GM19395 (cell line): ENCODE results near the gene SMU1.

ENCODE experiments used
- ATAC-seq: cut with Tn5 transposase; IDR thresholded peaks from one replicate; pipeline ENCODE4 v1.9.1; 2021; ENCODE audit warnings: mild to moderate bottlenecking, moderate library complexity; ENCODE audit not compliant: unreplicated experiment

SMU1 gene

DNA sequence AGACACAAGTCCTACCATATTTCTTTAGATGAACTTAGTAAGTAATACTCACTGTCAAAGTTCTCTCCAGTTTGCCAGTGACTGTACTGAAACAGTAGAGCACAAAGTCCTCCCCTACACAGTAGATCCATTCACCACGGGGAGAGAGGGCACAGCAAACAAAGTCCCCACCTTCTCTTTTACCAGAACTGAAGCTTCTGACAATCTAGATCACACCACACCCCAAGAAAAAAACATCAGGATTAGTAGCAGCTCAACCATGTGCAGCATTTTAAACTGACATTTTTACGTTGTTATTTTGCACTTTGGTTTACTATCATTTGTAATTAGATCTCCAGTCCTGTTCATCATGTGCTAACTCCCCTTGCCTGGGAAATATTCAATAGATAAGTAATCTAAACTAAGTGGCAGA, 28.4 kb downstream of the SMU1 start:
- ATAC-seq, result no peak

DNA sequence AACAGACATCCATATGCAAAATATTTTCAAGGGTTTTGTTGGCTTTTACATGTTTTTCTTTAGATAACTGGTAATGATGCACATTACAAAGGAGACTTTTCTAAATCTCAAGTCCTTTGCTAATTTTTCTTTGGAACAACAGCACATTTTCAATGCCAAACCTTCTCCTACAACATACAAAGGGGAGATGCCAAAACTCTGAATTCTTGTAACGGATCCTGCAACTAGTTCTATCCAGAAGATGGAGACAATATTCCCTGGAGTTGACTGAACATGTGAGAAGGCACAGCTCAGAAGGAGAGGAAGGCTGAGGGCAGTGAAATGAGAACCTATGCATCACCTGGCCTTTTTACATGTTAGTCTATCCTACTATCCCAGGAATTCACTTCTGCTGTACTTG, 30.4 kb downstream of the SMU1 start:
- no peak for ATAC-seq

DNA sequence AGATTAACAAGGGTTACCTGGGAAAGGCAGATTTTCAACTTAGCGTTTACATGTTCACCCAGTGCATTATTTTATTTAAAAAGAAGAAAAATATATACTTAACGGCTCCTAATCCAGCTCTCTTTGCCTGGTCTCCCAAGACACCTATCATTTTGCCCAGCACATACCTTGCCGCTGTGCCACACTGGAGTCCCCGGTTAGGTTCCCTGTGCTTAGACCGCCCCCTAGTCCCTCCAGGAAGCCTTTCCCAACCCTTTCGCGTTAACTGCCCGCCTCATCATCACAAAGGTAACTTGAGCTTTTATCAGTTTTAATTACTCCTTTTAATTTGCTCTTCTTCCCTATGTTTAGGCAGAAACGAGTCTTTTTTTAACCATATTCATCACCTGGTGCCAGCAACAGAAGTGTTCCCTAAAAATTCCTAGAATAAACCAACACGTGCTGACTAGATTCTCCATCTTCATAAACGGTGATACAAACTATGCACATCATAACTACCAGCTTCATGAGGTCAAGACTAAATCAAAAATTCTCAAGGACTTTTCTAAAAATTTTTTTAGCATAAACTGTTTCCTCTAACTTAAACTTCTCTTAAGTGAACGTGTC, 31.7 kb downstream of the SMU1 start:
- ATAC-seq, result peak; percentile 13

DNA sequence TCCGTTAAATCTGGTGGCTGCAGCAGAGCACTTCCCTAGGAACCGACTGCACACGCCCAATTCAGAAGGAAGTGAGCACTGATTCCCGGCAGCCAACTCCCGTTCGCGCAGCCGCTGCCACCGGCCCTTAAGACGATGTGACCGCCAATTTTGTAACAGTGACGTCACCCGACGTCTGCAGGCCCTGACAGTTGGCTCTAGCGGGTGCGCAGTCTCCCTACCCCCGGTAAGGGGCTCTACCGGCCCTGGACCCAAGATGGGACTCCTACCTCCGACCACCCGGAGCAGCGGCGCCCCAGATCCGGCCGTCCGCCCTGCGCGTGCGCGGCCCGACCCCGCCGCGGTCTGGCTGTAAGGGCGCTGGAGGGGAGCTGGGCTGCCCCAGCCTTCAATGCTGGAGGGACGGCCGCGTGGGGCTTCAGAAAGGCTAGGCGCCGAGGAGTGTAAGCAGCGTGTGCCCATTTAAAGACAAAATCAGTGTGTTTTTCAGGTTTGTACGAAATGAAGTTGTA, 32.3 kb downstream of the SMU1 start:
- peak; percentile 86 for ATAC-seq

DNA sequence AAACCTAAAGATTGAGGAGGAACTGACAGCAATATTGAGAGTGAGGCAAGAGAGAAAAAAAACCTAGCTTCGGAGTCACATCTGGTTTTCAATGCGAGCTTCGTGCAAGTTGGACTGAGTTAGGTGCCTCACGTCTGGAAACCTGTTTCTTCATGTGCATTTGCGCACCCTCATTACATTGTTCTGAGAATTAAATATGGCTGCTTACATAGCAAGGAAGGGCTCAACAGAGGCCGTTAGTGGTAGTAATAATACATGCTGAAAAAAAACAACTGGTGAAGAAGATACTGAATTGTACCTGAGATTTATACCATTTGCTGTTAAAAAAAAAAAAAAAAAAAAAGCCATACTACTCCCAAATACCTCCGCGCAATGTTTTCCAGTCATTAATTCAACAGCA, 32.8 kb downstream of the SMU1 start:
- peak; percentile 8 for ATAC-seq

DNA sequence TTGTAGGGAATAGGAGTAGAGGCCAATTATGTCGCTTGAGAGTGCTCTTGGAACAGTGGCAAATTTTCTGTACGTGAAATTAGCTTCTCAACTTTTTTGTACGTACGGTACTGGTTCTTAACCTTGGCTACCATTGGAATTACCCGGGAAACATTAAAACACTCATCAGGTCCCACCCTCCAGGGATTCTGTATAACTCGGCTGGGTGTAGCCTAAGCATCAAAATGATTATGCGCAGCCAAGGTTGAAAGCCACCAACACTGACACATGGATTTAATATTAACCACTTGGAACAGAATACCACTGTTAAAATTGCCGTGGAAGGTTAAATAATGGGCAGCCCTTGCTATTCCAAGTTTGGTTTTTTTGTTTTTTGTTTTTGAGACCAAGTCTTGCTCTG, 34.0 kb downstream of the SMU1 start:
- ATAC-seq, result no peak

DNA sequence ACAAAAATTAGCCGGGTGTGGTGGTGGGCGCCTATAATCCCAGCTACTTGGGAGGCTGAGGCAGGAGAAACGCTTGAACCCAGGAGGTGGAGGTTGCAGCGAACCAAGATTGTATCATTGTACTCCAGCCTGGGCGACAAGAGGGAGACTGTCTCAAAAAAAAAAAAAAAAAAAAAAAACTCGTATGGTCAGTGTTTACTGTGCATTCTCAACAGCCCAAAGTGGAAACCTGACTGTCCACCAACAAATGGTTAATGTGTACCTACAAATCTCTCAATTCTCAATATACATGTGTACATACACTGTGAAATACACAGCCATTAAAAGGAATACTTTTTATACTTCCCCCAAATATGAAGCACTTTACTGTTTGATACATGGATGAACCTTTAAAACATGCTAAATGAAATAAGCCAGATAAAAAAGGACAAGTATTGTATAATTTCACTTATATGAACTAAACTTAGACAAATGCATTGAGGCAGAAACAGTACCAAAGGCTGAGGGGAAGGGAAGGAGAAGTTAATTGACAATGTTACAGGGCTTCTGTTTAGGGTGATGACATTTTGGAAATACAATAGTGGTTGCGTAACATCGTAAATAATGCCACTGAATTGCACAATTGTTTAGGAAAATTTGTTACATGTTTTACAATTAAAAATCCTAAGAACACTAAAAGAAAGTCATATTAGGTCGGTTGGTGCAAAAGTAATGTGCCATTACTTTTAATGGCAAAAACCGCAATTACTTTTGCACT, 34.9 kb downstream of the SMU1 start:
- ATAC-seq, result no peak

DNA sequence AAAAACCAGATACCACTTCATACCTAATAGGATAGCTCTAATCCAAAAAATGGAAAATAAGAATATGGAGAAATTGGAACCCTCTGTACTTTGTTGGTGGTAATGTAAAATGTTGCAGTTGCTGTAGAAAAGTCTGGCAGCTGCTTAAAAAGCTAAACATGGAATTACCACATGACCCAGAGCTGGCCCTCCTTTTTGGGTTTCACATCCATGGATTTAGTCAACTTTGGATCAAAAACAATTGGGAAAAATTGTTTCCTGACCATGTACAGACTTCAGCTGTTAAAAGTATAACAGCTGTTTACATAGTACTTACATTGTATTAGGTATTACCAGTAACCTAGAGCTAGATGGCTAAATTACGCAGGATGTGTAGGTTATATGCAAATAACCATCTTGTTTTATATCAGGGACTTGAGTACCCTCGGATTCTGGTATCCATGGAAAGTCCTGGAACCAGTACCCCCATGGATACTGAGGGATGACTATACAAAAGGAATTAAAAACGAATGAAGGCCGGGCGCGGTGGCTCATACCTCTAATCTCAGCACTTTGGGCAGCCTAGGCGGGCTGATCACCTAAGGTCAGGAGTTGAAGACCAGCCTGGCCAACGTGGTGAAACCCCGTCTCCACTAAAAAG, 35.6 kb downstream of the SMU1 start:
- ATAC-seq, result no peak

DNA sequence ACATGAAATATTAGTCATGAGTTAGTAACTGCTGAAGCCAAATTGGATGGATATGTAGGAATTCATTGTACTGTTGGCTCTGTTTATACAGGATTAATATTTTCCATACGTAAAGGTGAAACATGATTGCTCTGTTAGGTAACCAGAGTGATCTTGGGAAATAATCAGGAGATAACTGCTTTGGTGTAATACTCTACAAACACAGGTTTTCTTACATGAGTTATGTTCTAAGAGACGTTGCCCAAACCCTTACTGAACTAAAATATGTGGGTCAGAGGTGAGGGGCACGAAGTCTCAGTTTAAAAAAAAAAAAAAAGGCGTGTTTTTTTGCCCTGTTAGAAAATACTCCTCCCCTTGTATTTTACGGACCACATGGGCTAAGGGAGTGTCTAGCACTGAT, 43.6 kb downstream of the SMU1 start:
- no peak for ATAC-seq

DNA sequence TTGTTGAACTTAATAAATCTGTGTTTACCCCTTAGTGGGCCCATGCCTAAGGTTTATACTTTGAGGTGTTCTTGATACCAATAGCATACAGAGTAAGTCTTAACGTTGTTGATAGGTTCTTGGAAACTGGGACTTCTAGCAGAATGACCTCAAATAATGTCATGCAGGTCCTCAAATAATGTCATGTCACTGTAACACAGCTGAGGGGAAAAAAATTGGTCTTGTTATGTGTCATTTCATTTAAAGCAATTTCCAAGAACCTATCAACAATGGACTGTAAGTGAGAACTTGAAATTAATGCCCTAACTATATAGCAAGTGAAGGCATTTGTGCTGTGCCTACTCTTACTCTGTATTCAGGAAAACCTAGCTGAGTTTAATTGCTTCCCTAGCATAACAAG, 44.2 kb downstream of the SMU1 start:
- no peak for ATAC-seq

DNA sequence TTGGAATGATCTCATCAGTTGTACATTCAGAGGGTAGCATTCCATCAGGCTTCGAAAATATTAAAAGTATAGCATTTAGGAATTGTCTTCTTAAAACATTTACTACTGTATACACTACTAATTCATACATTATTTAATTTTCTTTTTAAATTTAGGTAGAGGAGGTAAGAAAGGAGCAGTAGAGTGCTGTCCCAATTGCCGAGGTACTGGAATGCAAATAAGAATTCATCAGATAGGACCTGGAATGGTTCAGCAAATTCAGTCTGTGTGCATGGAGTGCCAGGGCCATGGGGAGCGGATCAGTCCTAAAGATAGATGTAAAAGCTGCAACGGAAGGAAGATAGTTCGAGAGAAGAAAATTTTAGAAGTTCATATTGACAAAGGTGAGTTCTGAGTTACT, 46.2 kb downstream of the SMU1 start:
- no peak for ATAC-seq

DNA sequence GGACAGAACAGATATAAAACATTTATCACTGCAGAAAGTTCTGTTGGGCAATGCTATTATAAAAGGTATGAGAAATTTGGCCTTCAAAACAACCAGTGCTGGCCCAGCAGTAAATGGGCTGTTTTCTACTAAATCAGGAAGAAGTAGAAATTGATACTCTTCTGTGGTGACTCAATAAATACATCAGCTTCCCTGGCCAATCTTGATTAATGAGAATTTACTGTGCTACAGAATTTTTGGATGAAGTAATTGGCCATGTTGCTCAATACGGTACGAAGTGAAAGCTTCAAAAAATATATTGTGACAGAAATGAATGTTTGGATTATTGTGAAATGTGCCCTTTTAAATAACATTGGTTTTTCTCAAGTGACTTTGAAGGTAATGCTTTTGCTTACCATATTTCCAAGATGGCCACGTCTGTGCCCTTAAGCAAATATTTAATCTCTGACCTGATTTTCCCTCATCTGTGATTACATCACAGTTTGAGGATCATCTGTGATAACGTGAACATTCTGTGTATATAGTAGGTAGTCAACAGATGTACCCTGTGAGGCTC, 47.2 kb downstream of the SMU1 start:
- ATAC-seq, result no peak

DNA sequence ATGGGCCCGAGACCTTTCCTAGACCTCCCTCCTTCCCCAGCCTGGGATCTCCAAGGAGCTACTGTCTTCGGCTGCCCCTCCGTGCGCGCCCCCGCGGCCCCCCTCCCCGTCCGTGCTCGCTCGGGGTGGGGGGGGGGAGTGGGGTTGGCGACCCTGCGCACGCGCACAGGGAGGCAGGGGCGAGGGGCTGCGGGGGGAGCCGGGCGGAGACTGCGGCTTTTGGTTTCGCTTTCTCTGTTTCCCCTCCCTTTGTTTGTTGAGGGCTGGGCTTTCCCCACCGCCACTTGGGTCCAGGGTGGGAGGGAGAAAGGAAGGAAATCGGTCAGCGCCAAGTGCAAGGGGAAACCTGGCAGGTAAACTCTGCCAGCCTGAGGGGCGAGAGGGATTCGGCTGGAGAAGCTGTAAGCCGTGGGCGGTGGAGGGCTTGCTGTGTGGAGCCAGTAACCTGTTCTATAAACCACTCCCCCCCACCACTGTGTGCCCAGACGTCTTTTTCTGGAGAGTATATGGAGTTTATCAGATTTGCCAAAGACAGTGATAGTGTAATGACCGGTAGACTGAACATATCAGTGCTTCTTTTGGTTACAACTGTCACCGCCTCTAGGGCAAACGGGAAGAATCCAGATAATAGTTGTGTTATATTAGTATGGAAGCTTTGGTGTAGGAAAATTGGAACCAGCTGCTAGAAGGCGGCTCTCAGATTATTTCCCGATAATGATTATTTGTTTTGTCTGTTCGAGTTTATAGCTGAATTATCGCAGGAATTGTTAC, 50.7 kb downstream of the SMU1 start:
- peak; percentile 48 for ATAC-seq

DNA sequence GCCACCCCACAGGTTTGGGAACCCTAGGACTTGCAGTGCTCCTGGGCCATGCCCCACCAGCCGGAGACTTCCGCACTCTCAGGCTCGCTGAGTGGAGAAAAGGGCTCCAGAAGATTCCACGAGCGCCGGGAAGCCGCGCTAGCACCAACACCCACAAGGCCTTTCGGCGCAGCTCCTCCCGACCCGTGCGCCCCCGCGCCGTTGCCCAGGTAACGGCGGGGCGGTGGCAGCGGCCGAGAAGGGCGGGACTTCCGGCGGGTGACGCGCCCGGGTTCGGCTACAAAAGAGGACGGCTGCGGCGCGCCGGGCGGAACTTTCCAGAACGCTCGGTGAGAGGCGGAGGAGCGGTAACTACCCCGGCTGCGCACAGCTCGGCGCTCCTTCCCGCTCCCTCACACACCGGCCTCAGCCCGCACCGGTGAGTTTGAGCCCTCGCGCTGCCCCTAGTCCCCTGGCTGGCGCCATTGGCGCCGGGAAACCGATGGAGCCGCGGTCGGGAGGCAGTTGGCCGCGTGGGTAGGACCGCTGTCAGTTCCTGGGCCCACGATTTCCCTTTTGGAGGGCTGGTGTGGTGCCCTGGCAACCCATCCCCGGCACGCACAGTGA, 51.4 kb downstream of the SMU1 start, which contains the start of gene DNAJA1:
Gene DNAJA1 (plus strand): TSS at position 308 of the 606 bp plus-strand sequence. CDS start 1,212 bp downstream, outside the sequence.
- ATAC-seq, result peak; percentile 92

DNA sequence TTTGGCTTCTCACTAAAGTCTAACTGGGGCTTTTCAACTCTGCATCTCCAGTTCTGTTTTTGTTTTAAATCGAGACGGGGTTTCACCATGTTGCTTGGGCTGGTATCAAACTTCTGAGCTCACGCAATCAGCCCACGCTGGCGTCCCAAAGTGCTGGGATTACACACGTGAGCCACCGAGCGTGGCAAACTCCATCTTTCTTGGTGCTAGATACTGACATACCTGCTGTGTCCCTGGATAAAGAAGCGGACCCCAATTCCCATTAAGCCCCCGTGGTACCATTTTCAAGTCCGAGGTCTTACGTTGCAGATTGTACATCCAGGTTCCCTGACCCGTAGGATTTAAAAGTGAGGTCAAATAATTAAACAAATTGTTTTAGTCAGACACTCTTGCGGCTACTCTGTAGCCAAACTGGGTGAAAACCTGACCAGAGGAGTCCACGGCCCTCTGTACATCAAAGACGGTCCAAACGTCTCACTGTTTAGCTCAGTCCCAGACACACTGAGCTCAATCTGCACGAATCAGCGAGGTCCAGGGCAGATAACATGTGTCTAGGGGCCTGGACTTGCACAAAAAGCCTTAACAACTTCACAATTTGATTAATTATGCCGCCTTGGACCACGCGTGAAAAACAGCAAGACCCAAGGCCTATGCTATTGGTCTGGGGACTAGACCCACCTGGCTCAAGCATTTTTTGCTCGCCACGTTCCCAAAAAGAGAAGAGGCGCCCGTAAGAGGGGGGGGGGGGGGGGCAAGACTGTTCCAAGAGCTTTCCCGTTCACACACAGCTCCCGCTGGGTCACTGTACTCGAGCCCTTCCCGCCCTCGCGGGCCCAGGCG, 52.1 kb downstream of the SMU1 start:
- peak; percentile 30 for ATAC-seq

DNA sequence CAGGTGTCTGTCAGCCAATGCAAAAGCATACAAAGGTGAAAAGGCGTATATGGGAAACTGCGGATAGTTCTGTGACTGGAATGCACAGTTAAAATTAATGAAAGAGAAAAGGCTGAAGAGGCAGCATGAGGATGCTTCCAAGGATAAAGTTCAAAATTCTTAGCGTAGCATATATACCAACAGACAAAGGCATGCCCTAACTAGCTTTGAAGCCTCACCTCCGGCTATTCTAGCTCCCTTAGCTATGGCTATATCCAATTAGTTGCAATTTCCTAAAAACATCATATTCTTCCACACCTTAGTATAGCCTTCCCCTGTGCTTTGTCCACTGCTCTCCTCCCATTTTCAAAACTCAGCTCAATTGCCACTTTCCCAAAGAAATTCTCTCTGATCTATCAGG, 52.8 kb downstream of the SMU1 start:
- no peak for ATAC-seq

DNA sequence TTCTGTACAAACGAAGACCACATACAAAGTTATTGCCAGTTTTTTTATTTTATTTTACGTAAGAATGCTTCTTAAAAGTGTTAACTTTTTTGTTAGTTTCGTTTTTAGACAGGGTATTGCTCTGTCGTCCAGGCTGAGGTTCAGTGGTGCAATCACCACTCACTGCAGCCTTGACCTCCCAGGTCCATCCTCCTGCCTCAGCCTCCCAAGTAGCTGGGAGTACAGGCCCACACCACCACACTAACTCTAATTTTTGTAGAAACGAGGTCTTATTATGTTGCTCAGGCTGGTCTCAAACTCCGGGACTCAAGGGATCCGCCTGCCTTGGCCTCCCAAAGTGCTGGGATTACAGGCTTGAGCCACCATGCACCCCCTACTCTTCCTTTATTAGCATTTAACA, 53.7 kb downstream of the SMU1 start:
- no peak for ATAC-seq

DNA sequence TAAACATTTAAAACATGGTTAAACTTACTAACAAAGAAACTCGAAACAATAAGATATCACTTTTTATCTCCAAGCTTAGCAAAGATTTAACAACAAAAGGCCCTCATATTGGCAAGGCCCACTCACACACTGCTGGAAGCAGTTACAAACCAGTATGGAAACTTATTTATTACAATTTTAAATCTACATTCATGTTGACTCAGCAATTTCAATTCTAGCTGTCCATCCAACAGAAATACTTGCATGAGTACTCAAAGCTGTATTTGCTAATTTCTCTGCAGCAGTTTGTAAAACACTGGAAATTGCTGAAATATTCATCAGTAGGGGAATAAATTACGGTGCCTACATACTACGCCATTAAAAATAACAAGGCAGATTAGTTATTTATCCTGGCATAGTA, 54.2 kb downstream of the SMU1 start:
- ATAC-seq, result no peak

DNA sequence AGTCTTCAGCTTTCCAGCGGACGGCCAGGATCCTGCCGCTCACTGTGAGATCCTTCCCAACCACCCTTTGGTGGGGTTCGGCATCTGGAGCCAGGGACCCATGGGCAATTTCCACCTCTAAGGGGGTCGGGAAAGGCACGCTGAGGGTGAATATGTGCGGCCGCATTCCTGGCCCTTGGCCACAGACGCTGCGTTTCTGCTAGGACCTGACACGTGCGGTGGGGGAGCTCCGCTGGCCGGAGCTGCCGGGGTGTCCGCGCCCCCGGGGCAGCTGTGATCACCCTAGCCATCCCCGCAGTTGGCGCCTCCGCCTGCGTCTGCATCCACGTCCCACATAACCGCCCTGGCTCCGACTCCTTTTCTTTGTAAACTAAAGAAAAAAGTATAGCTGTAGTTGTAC, 56.7 kb downstream of the SMU1 start:
- ATAC-seq, result no peak
